Measurements from ENCODE around the gene MCTP2.

GRCh38 chr15:94439158-94439557, 207.8 kb downstream of the MCTP2 start:
- TF ChIP-seq, protein P1, sequence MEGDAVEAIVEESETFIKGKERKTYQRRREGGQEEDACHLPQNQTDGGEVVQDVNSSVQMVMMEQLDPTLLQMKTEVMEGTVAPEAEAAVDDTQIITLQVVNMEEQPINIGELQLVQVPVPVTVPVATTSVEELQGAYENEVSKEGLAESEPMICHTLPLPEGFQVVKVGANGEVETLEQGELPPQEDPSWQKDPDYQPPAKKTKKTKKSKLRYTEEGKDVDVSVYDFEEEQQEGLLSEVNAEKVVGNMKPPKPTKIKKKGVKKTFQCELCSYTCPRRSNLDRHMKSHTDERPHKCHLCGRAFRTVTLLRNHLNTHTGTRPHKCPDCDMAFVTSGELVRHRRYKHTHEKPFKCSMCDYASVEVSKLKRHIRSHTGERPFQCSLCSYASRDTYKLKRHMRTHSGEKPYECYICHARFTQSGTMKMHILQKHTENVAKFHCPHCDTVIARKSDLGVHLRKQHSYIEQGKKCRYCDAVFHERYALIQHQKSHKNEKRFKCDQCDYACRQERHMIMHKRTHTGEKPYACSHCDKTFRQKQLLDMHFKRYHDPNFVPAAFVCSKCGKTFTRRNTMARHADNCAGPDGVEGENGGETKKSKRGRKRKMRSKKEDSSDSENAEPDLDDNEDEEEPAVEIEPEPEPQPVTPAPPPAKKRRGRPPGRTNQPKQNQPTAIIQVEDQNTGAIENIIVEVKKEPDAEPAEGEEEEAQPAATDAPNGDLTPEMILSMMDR (conservative IDR thresholded peaks at IDR 0.05 in 1 of 2, IDR thresholded peaks at IDR 0.05 in 1 of 2; ENCODE audit: extremely low read depth in 1 of 2, insufficient read depth in 1 of 2, low read depth in 1 of 2, low read length in 2 of 2): no peak
- no peak for TF ChIP-seq EZH2 (IDR thresholded peaks at IDR 0.05; ENCODE audit: borderline replicate concordance, low read length)

Measured in mammary epithelial cell (primary cell).